Endothelial cell of umbilical vein (primary cell): Measurements from ENCODE around the gene GTF2H3.

Experiments used
- EZH2 ChIP-seq: IDR thresholded peaks from 2 replicates; pipeline ENCODE4 v1.6.1; 2012; ENCODE audit warnings: borderline replicate concordance, low read depth, mild to moderate bottlenecking, moderate library complexity, low read length, inconsistent platforms; ENCODE audit not compliant: severe bottlenecking
- FOS ChIP-seq: IDR thresholded peaks from 2 replicates; pipeline ENCODE4 v1.6.1; 2011; ENCODE audit warnings: mild to moderate bottlenecking, low read length, moderate library complexity, borderline replicate concordance; ENCODE audit not compliant: insufficient read depth
- GATA2 ChIP-seq: IDR thresholded peaks from 2 replicates; pipeline ENCODE4 v1.7.0; 2011; ENCODE audit warnings: low read depth, mild to moderate bottlenecking, moderate library complexity, mixed read lengths, low read length; ENCODE audit not compliant: insufficient read length, insufficient read depth
- JUN ChIP-seq: IDR thresholded peaks from 2 replicates; pipeline ENCODE4 v1.6.1; 2011; ENCODE audit warnings: borderline replicate concordance, low read depth; ENCODE audit not compliant: insufficient read length, insufficient read depth
- MYC ChIP-seq: IDR thresholded peaks from one replicate; pipeline ENCODE4 v1.6.1; 2011; ENCODE audit warnings: mild to moderate bottlenecking, low read depth, low read length
- POLR2A ChIP-seq: IDR thresholded peaks from 2 replicates; pipeline ENCODE4 v1.6.1; 2012; ENCODE audit warnings: low read depth, mild to moderate bottlenecking, control low read depth, low read length
- POLR2AphosphoS5 ChIP-seq: IDR thresholded peaks from 2 replicates; pipeline ENCODE4 v1.6.1; 2012; ENCODE audit warnings: low read depth, mild to moderate bottlenecking, control low read depth, low read length, moderate library complexity; ENCODE audit not compliant: insufficient read depth
- TF ChIP-seq, protein P1 (sequence below), 2 donors: IDR thresholded peaks; 1 replicate in 1 of 2; 2 replicates in 1 of 2; pipeline ENCODE4 v1.5.1; 2011; ENCODE audit warnings: low read length in 2 of 2, mild to moderate bottlenecking in 2 of 2, moderate library complexity in 2 of 2, control low read depth in 1 of 2, inconsistent platforms in 1 of 2, low read depth in 1 of 2; ENCODE audit not compliant: insufficient read depth in 1 of 2; ENCODE audit errors: extremely low read depth in 1 of 2
- TF ChIP-seq, protein P2 (sequence below): IDR thresholded peaks from 2 replicates; pipeline ENCODE4 v1.6.1; 2011; ENCODE audit not compliant: insufficient read depth, insufficient read length

DNA sequence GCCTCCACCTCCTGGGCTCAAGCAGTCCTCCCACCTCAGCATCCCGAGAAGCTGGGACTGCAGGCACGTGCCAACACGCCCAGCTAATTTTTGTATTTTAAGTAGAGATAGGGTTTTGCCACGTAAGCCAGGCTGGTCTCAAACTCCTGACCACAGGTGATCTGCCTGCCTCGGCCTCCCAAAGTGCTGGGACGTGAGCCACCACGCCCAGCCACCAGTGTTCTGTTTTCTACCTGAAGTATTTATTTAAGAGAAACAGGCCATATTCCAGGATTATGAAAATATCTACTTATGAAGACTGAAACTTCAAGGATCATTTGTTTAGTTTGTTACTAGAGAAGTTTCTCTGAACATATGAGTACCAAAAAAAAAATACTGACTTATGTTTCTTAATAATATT is 10.3 kb downstream of the GTF2H3 start:
- TF ChIP-seq EZH2 = no peak
- TF ChIP-seq POLR2AphosphoS5 = no peak
- TF ChIP-seq, protein P1, sequence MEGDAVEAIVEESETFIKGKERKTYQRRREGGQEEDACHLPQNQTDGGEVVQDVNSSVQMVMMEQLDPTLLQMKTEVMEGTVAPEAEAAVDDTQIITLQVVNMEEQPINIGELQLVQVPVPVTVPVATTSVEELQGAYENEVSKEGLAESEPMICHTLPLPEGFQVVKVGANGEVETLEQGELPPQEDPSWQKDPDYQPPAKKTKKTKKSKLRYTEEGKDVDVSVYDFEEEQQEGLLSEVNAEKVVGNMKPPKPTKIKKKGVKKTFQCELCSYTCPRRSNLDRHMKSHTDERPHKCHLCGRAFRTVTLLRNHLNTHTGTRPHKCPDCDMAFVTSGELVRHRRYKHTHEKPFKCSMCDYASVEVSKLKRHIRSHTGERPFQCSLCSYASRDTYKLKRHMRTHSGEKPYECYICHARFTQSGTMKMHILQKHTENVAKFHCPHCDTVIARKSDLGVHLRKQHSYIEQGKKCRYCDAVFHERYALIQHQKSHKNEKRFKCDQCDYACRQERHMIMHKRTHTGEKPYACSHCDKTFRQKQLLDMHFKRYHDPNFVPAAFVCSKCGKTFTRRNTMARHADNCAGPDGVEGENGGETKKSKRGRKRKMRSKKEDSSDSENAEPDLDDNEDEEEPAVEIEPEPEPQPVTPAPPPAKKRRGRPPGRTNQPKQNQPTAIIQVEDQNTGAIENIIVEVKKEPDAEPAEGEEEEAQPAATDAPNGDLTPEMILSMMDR (IDR thresholded peaks at IDR 0.05; ENCODE audit: extremely low read depth in 1 of 2, insufficient read depth in 1 of 2, low read depth in 1 of 2, low read length in 2 of 2) = no peak
- TF ChIP-seq, protein P2, sequence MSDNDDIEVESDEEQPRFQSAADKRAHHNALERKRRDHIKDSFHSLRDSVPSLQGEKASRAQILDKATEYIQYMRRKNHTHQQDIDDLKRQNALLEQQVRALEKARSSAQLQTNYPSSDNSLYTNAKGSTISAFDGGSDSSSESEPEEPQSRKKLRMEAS = no peak
- TF ChIP-seq JUN = no peak
- TF ChIP-seq FOS = no peak
- TF ChIP-seq POLR2A = no peak
- TF ChIP-seq MYC = no peak
- no peak for TF ChIP-seq GATA2
